ENCODE measurements around the gene PTPRG. TPM values are rescaled to one million over a fixed set of nuclear protein-coding genes. Genes with fewer than 3 reads are reported as not detected.

Gene PTPRG
- total and polyA plus RNA-seq, 5 experiments from 2014 or later: not detected

DNA sequence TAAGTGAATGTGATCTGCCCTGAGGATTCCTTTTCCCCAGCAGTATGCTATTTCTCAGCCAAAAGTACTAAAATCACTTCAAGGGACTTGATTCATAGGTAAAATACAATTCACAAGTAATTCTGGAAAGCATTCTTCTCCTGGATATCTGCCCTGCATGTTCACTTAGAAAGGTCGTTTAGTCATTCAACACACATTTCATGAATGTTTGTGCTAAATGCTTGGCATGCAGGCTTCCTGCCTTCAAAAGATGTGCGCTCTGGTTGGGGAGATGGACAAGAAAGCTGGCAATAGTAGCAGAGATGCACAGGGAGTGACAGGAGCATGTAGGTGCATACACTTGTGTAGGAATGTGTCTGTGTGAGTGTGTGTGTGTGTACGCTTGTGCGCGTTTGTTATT lies 360.7 kb downstream of the PTPRG start:
- Mint-ChIP-seq H3K4me3 (no peak overlapping the region), H3K4me1 (no peaks in the 10 kb centered on the region), H3K27me3 (peaks cover 0 to 14% (median 5%) of the 10 kb centered on the region in 5 donors), H3K36me3 (no peaks in the 10 kb centered on the region), H3K9me3 (peaks cover 0 to 3% (median 0%) of the 10 kb centered on the region in 9 donors), H3K27ac (no peak overlapping the region)
- POLR2A ChIA-PET: no interaction called here
- no peak for DNase-seq
- no peak for ATAC-seq

DNA sequence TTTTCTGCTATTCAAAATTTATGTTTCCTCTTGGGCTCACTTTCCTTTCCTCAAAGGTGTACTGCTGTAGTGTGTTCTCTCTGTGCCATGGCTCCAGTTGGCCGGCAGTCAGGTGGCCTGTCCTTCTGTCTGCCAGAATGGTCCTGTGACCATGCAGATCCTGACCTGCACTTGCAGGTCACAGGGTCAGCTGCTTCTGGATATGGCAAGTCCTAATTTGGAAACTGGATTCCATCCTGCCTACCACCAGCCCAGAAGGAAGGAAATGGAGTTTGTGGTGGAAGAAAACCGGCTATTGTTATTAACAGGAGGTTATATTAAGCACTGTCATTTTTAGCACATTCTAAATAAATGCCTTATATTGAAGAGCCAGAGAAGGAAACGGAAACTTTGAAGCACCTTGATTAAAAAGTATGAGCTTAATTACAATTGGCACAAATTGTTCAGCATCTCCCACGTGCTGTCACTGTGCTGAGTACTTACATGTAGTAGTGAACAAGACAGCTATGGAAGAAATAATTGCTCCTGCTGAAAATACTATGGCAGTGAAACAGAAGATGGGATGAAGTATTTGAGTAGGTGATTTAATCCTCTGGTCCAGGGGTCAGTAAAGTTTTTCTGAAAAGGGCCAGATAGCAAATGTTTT lies 362.8 kb downstream of the PTPRG start:
- Mint-ChIP-seq H3K27ac (no peak overlapping the region), H3K4me1 (no peaks in the 10 kb centered on the region), H3K36me3 (no peaks in the 10 kb centered on the region), H3K9me3 (peaks cover 0 to 3% (median 0%) of the 10 kb centered on the region in 9 donors), H3K27me3 (peaks cover 0 to 16% (median 5%) of the 10 kb centered on the region in 5 donors), H3K4me3 (no peak overlapping the region)
- ATAC-seq (no peak), DNase-seq (no peak)
- POLR2A ChIA-PET: no interaction called here

- POLR2A ChIA-PET: no interaction called here
- Mint-ChIP-seq H3K9me3 (peaks cover 0 to 7% (median 0%) of the 10 kb centered on the region in 9 donors), H3K27ac (no peak overlapping the region), H3K4me3 (no peak overlapping the region), H3K36me3 (no peaks in the 10 kb centered on the region), H3K27me3 (peaks cover 0 to 16% (median 5%) of the 10 kb centered on the region in 5 donors), H3K4me1 (no peaks in the 10 kb centered on the region)
- ATAC-seq (no peak), DNase-seq (no peak)
Measured at GRCh38 chr3:61924991-61925390, 363.6 kb downstream of the PTPRG start.

- no peaks in the 10 kb centered on the region for H3K4me1 Mint-ChIP-seq
- no peak for ATAC-seq
- H3K27ac Mint-ChIP-seq: no peak overlapping the region
- POLR2A ChIA-PET: no interaction called here
- no peak for DNase-seq
- H3K36me3 Mint-ChIP-seq: no peaks in the 10 kb centered on the region
- H3K4me3 Mint-ChIP-seq: no peak overlapping the region
- H3K9me3 Mint-ChIP-seq: peaks cover 0 to 7% (median 0%) of the 10 kb centered on the region in 9 donors
- peaks cover 0 to 16% (median 5%) of the 10 kb centered on the region in 5 donors for H3K27me3 Mint-ChIP-seq
Measured at GRCh38 chr3:61925721-61926120, 364.4 kb downstream of the PTPRG start.

- peaks cover 0 to 24% (median 8%) of the 10 kb centered on the region in 5 donors for H3K27me3 Mint-ChIP-seq
- H3K4me1 Mint-ChIP-seq: no peaks in the 10 kb centered on the region
- peaks cover 0 to 7% (median 0%) of the 10 kb centered on the region in 9 donors for H3K9me3 Mint-ChIP-seq
- no peak overlapping the region for H3K27ac Mint-ChIP-seq
- no peak for DNase-seq
- no peak for ATAC-seq
- no peaks in the 10 kb centered on the region for H3K36me3 Mint-ChIP-seq
- POLR2A ChIA-PET: no interaction called here
- H3K4me3 Mint-ChIP-seq: no peak overlapping the region
Measured at GRCh38 chr3:61926923-61927322, 365.6 kb downstream of the PTPRG start.

- Mint-ChIP-seq H3K4me3 (no peak overlapping the region), H3K36me3 (no peaks in the 10 kb centered on the region), H3K9me3 (peaks cover 0 to 7% (median 0%) of the 10 kb centered on the region in 9 donors), H3K4me1 (no peaks in the 10 kb centered on the region), H3K27ac (no peak overlapping the region), H3K27me3 (peaks cover 0 to 20% (median 8%) of the 10 kb centered on the region in 5 donors)
- POLR2A ChIA-PET: no interaction called here
- ATAC-seq (no peak), DNase-seq (no peak)
Measured at GRCh38 chr3:61927332-61927731, 366.0 kb downstream of the PTPRG start.

DNA sequence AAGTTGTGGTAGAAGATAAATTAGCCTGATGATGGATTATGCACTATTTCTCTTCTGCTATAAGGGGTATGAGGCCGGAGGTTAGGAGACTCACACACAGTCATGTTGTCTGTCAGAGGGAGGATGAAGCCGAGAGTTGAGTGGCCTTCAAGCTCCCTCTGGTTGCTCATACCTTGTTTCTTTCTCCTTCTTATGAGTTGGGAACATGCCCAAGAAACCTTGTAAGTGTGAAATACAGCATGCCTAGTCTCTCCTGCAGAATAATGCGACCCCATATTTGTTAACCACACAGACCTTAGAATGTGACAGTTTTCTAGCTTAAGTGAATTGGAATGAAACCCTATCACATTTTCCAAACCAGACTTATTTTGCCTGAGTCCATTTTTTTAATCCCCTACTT lies 366.7 kb downstream of the PTPRG start:
- H3K4me3 Mint-ChIP-seq: no peak overlapping the region
- peaks cover 0 to 19% (median 8%) of the 10 kb centered on the region in 5 donors for H3K27me3 Mint-ChIP-seq
- DNase-seq: no peak
- no peaks in the 10 kb centered on the region for H3K36me3 Mint-ChIP-seq
- no peak for ATAC-seq
- H3K9me3 Mint-ChIP-seq: peaks cover 0 to 7% (median 0%) of the 10 kb centered on the region in 9 donors
- no peaks in the 10 kb centered on the region for H3K4me1 Mint-ChIP-seq
- no peak overlapping the region for H3K27ac Mint-ChIP-seq
- POLR2A ChIA-PET: no interaction called here

GRCh38 chr3:61928776-61929314 lies 367.5 kb downstream of the PTPRG start:
- Mint-ChIP-seq H3K36me3 (no peaks in the 10 kb centered on the region), H3K27me3 (peaks cover 0 to 19% (median 8%) of the 10 kb centered on the region in 5 donors), H3K27ac (no peak overlapping the region), H3K9me3 (peaks cover 0 to 7% (median 0%) of the 10 kb centered on the region in 9 donors), H3K4me3 (no peak overlapping the region), H3K4me1 (no peaks in the 10 kb centered on the region)
- POLR2A ChIA-PET: no interaction called here
- no peak for ATAC-seq
- no peak for DNase-seq

DNA sequence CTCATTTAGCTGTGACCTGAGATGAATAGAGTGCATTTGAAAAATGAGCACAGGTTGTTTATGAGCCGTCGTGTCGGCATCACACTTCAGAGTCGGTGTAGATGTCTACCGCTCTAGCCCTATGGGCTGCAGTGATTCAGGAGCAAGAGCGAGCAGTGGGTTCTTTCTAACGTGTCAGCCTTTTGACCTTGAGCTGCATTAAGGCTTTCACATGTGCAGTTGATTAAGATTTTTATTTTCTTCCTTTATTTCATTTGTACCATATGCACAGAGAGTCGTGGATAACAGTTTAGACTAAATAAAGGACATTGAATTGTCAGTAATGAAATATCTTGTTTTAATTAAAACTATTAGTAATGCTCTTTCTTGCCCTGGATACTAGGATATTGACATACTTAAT lies 368.2 kb downstream of the PTPRG start:
- POLR2A ChIA-PET: no interaction called here
- H3K27me3 Mint-ChIP-seq: peaks cover 0 to 13% (median 6%) of the 10 kb centered on the region in 5 donors
- peak overlapping the region in 1 of 10 donors; percentile 9 for H3K27ac Mint-ChIP-seq
- H3K9me3 Mint-ChIP-seq: peaks cover 0 to 7% (median 0%) of the 10 kb centered on the region in 9 donors
- DNase-seq: no peak
- H3K4me3 Mint-ChIP-seq: no peak overlapping the region
- ATAC-seq: no peak
- H3K36me3 Mint-ChIP-seq: no peaks in the 10 kb centered on the region
- no peaks in the 10 kb centered on the region for H3K4me1 Mint-ChIP-seq

GRCh38 chr3:61932499-61932898 lies 371.1 kb downstream of the PTPRG start:
- H3K27ac Mint-ChIP-seq: no peak overlapping the region
- DNase-seq (no peak), ATAC-seq (no peak)
- H3K4me1 Mint-ChIP-seq: no peaks in the 10 kb centered on the region
- H3K27me3 Mint-ChIP-seq: peaks cover 0 to 19% (median 2%) of the 10 kb centered on the region in 5 donors
- H3K9me3 Mint-ChIP-seq: peaks cover 0 to 10% (median 0%) of the 10 kb centered on the region in 9 donors
- H3K4me3 Mint-ChIP-seq: no peak overlapping the region
- no peaks in the 10 kb centered on the region for H3K36me3 Mint-ChIP-seq
- POLR2A ChIA-PET: no interaction called here

GRCh38 chr3:61933798-61934504 lies 372.6 kb downstream of the PTPRG start:
- Mint-ChIP-seq H3K27ac (no peak overlapping the region), H3K9me3 (peaks cover 0 to 10% (median 0%) of the 10 kb centered on the region in 9 donors), H3K4me3 (no peak overlapping the region), H3K27me3 (peaks cover 0 to 19% (median 2%) of the 10 kb centered on the region in 5 donors), H3K4me1 (no peaks in the 10 kb centered on the region), H3K36me3 (no peaks in the 10 kb centered on the region)
- POLR2A ChIA-PET: no interaction called here
- DNase-seq: no peak
- ATAC-seq: no peak

DNA sequence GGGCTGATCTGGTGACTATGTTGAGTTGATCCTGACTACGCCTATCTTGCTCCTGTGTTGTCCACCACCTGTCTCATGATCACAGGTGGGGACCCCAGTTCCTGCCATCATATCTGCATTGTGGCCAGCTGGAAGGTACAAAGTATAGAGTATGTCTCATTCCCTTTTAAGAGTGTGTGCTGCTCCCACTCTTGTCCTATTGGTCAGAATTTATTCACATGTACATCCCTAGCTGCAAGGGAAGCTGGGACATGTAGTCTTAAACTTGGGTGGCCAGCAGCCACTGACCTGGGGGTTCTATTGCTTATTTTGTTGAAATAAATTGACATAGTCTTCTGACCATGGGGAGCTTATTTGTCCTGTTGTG lies 373.1 kb downstream of the PTPRG start:
- no peak overlapping the region for H3K4me3 Mint-ChIP-seq
- no peak overlapping the region for H3K27ac Mint-ChIP-seq
- DNase-seq: no peak
- POLR2A ChIA-PET: no interaction called here
- peaks cover 0 to 19% (median 2%) of the 10 kb centered on the region in 5 donors for H3K27me3 Mint-ChIP-seq
- no peak for ATAC-seq
- H3K9me3 Mint-ChIP-seq: peaks cover 0 to 10% (median 0%) of the 10 kb centered on the region in 9 donors
- no peaks in the 10 kb centered on the region for H3K36me3 Mint-ChIP-seq
- no peaks in the 10 kb centered on the region for H3K4me1 Mint-ChIP-seq

DNA sequence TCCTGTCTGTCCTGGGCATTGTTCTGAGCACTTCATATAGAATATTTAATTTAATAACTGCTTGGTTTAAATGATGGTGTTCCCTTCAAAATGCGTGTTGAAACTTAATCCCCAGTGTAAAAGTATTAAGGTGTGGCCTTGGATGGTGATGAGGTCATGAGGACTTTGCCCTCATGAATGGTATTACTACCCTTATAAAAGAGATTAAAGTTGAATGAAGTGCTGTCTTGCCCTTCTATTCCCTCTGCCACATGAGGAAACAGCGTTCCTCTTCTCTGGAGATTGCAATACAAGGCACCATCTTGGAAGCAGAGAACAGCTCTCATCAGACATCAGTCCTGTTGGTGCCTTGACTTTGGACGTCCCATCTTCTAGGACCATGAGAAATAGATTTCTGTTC lies 374.4 kb downstream of the PTPRG start:
- H3K27ac Mint-ChIP-seq: no peak overlapping the region
- ATAC-seq: no peak
- POLR2A ChIA-PET: no interaction called here

More for the DNA sequence above, 374.4 kb downstream of the PTPRG start:
- Mint-ChIP-seq H3K9me3 (peaks cover 0 to 10% (median 0%) of the 10 kb centered on the region in 9 donors), H3K27me3 (peaks cover 0 to 19% (median 4%) of the 10 kb centered on the region in 5 donors), H3K4me1 (no peaks in the 10 kb centered on the region), H3K4me3 (no peak overlapping the region), H3K36me3 (no peaks in the 10 kb centered on the region)
- DNase-seq: no peak
